ENCODE measurements around the gene PHACTR1. TPM values are rescaled to one million over a fixed set of nuclear protein-coding genes. Genes with fewer than 3 reads are reported as not detected.

Gene PHACTR1
- total RNA-seq, 1 donor from 2014 or later = 8.5 TPM

GRCh38 chr6:12947967-12948366 lies 231.4 kb downstream of the PHACTR1 start:
- H3K27me3 Mint-ChIP-seq (ENCODE audit: low read depth, unreplicated experiment) = no peaks in the 10 kb centered on the region
- H3K4me1 ChIP-seq (ENCODE audit: insufficient read depth, low read length) = no peaks in the 10 kb centered on the region
- no peaks in the 10 kb centered on the region for H3K36me3 ChIP-seq (ENCODE audit: insufficient read depth, low read length)
- H3K9ac ChIP-seq (ENCODE audit: low read length) = no peak overlapping the region
- H3K9me3 Mint-ChIP-seq (ENCODE audit: unreplicated experiment) = peaks cover 3% of the 10 kb centered on the region
- H4K20me1 ChIP-seq (ENCODE audit: insufficient read depth, low read length) = no peaks in the 10 kb centered on the region
- no peak overlapping the region for H3K4me2 ChIP-seq (ENCODE audit: low read length)
- H3K4me1 Mint-ChIP-seq (ENCODE audit: low read depth, unreplicated experiment) = no peaks in the 10 kb centered on the region
- H3K4me3 Mint-ChIP-seq (ENCODE audit: unreplicated experiment) = no peak overlapping the region
- H3K79me2 ChIP-seq (ENCODE audit: insufficient read depth, low read length) = no peaks in the 10 kb centered on the region
- H2AFZ ChIP-seq (ENCODE audit: low read depth, low read length) = no peak overlapping the region
- no peaks in the 10 kb centered on the region for H3K36me3 Mint-ChIP-seq (ENCODE audit: low read depth, unreplicated experiment)
- no peak overlapping the region for H3K27ac ChIP-seq (ENCODE audit: low read depth, low read length)
- no peak for FAIRE-seq
- H3K4me3 ChIP-seq (ENCODE audit: insufficient read depth, low read depth, low read length) = no peak overlapping the region
- no peak overlapping the region for H3K27ac Mint-ChIP-seq (ENCODE audit: unreplicated experiment)
- H3K9me3 ChIP-seq (ENCODE audit: insufficient read depth, low read depth, low read length) = no peaks in the 10 kb centered on the region
- peaks cover 2% of the 10 kb centered on the region for H3K27me3 ChIP-seq (ENCODE audit: insufficient read depth, low read length)
- no peak for TF ChIP-seq CTCF (IDR thresholded peaks at IDR 0.05; ENCODE audit: insufficient read depth, low read depth, low read length)
- TF ChIP-seq EZH2 (IDR thresholded peaks at IDR 0.05; ENCODE audit: insufficient read depth, low read length) = no peak
- no peak for DNase-seq (ENCODE audit: low read depth)

- Mint-ChIP-seq H3K36me3 (ENCODE audit: low read depth, unreplicated experiment) (no peaks in the 10 kb centered on the region), H3K9me3 (ENCODE audit: unreplicated experiment) (peaks cover 3% of the 10 kb centered on the region), H3K4me1 (ENCODE audit: low read depth, unreplicated experiment) (peaks cover 6% of the 10 kb centered on the region), H3K27me3 (ENCODE audit: low read depth, unreplicated experiment) (no peaks in the 10 kb centered on the region), H3K4me3 (ENCODE audit: unreplicated experiment) (no peak overlapping the region), H3K27ac (ENCODE audit: unreplicated experiment) (no peak overlapping the region)
- Histone ChIP-seq H4K20me1 (ENCODE audit: insufficient read depth, low read length) (no peaks in the 10 kb centered on the region), H3K9ac (ENCODE audit: low read length) (no peak overlapping the region), H2AFZ (ENCODE audit: low read depth, low read length) (no peak overlapping the region), H3K36me3 (ENCODE audit: insufficient read depth, low read length) (no peaks in the 10 kb centered on the region), H3K4me3 (ENCODE audit: insufficient read depth, low read depth, low read length) (no peak overlapping the region), H3K4me1 (ENCODE audit: insufficient read depth, low read length) (no peaks in the 10 kb centered on the region), H3K27ac (ENCODE audit: low read depth, low read length) (no peak overlapping the region), H3K4me2 (ENCODE audit: low read length) (no peak overlapping the region), H3K79me2 (ENCODE audit: insufficient read depth, low read length) (no peaks in the 10 kb centered on the region), H3K27me3 (ENCODE audit: insufficient read depth, low read length) (peaks cover 2% of the 10 kb centered on the region), H3K9me3 (ENCODE audit: insufficient read depth, low read depth, low read length) (no peaks in the 10 kb centered on the region)
- DNase-seq (ENCODE audit: low read depth) (no peak), FAIRE-seq (no peak)
- TF ChIP-seq EZH2 (IDR thresholded peaks at IDR 0.05; ENCODE audit: insufficient read depth, low read length) (no peak), CTCF (IDR thresholded peaks at IDR 0.05; ENCODE audit: insufficient read depth, low read depth, low read length) (no peak)
Observed at GRCh38 chr6:12950976-12951375, 234.4 kb downstream of the PHACTR1 start.

GRCh38 chr6:12951415-12951814 lies 234.8 kb downstream of the PHACTR1 start:
- no peaks in the 10 kb centered on the region for H3K36me3 ChIP-seq (ENCODE audit: insufficient read depth, low read length)
- DNase-seq (ENCODE audit: low read depth) (no peak), FAIRE-seq (no peak)
- Mint-ChIP-seq H3K4me3 (ENCODE audit: unreplicated experiment) (no peak overlapping the region), H3K36me3 (ENCODE audit: low read depth, unreplicated experiment) (no peaks in the 10 kb centered on the region), H3K27ac (ENCODE audit: unreplicated experiment) (no peak overlapping the region), H3K4me1 (ENCODE audit: low read depth, unreplicated experiment) (peaks cover 6% of the 10 kb centered on the region), H3K27me3 (ENCODE audit: low read depth, unreplicated experiment) (no peaks in the 10 kb centered on the region), H3K9me3 (ENCODE audit: unreplicated experiment) (peaks cover 3% of the 10 kb centered on the region)
- no peak for TF ChIP-seq CTCF (IDR thresholded peaks at IDR 0.05; ENCODE audit: insufficient read depth, low read depth, low read length)
- no peak for TF ChIP-seq EZH2 (IDR thresholded peaks at IDR 0.05; ENCODE audit: insufficient read depth, low read length)
- no peak overlapping the region for H3K4me3 ChIP-seq (ENCODE audit: insufficient read depth, low read depth, low read length)
- H3K9ac ChIP-seq (ENCODE audit: low read length) = no peak overlapping the region
- no peaks in the 10 kb centered on the region for H3K4me1 ChIP-seq (ENCODE audit: insufficient read depth, low read length)
- no peaks in the 10 kb centered on the region for H4K20me1 ChIP-seq (ENCODE audit: insufficient read depth, low read length)
- no peaks in the 10 kb centered on the region for H3K9me3 ChIP-seq (ENCODE audit: insufficient read depth, low read depth, low read length)
- peaks cover 2% of the 10 kb centered on the region for H3K27me3 ChIP-seq (ENCODE audit: insufficient read depth, low read length)
- H2AFZ ChIP-seq (ENCODE audit: low read depth, low read length) = no peak overlapping the region
- no peaks in the 10 kb centered on the region for H3K79me2 ChIP-seq (ENCODE audit: insufficient read depth, low read length)
- H3K4me2 ChIP-seq (ENCODE audit: low read length) = no peak overlapping the region
- no peak overlapping the region for H3K27ac ChIP-seq (ENCODE audit: low read depth, low read length)

All from astrocyte (in vitro differentiated cells and primary cell).